NCI-H460 (cell line): ENCODE data around the gene CHST15. TPM values are rescaled to one million over a fixed set of nuclear protein-coding genes. Genes with fewer than 3 reads are reported as not detected.

ENCODE experiments used
- DNase-seq: peaks from one replicate; pipeline ENCODE4 v3.0.0-alpha.2; 2016; ENCODE audit warnings: low read depth; ENCODE audit errors: extremely low read depth
- total RNA-seq: library from RNA; depleted of rRNA; stranded (reverse); fragments of >200 nt; shearing (Covaris generic); gene quantifications from 2 replicates; pipeline ENCODE4 v1.2.3, GENCODE V29; 2014; rRNA removed

Gene CHST15
- total RNA-seq, 1 experiment from 2014 or later = 60.9 TPM

DNA sequence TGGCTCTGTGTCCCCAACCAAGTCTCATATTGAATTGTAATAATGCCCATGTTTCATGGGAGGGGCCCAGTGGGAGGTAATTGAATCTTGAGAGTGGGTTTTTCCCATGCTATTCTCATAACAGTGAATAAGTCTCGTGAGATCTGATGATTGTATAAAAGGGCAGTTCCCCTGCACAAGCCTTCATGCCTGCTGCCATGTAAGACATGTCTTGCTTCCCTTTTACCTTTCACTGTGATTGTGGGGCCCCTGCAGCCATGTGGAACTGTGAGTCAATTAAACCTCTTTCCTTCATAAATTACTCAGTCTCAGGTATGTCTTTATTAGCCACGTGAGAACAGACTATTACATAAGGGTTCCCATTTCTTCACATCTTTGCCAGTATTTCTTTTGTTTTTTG, 104.7 kb downstream of the CHST15 start:
- no peak for DNase-seq

DNA sequence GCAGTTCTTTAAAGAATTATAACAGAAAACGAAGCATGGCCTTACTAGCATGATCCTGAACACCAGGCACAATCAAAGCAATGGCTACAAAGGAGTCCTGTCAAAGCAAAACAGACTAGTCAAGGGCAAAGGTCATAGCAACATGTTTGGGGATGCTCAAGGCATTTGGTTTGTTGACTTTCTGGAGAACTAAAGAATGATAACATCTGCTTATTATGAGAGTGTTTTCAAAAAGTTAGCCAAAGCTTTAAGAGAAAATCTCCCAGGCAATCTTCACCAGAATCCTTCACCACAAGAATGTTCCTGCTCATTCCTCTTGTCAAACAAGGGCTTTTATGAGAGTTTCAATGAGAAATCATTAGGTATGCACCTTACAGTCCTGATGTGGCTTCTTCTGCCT, 106.7 kb downstream of the CHST15 start:
- DNase-seq = no peak

DNA sequence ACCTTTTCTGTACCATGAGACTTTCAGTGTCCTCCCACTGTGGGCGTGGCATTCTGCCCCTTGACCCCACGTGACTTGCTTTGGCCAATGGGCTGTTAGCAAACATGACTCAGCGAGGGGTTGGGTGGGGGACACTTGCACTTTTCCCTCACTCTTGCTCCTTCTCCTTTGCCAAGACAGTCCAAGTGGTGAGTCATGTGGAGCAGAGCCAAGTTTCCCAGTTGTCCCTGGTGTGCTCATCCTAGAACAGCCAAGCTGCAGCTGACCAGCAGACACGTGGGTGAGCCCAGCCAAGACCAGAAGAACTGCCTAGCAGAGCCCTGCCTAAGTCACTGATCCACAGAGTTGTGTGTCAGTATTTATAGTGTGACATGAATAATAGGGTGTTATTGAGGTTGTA, 119.0 kb downstream of the CHST15 start:
- peak; percentile 97 for DNase-seq

DNA sequence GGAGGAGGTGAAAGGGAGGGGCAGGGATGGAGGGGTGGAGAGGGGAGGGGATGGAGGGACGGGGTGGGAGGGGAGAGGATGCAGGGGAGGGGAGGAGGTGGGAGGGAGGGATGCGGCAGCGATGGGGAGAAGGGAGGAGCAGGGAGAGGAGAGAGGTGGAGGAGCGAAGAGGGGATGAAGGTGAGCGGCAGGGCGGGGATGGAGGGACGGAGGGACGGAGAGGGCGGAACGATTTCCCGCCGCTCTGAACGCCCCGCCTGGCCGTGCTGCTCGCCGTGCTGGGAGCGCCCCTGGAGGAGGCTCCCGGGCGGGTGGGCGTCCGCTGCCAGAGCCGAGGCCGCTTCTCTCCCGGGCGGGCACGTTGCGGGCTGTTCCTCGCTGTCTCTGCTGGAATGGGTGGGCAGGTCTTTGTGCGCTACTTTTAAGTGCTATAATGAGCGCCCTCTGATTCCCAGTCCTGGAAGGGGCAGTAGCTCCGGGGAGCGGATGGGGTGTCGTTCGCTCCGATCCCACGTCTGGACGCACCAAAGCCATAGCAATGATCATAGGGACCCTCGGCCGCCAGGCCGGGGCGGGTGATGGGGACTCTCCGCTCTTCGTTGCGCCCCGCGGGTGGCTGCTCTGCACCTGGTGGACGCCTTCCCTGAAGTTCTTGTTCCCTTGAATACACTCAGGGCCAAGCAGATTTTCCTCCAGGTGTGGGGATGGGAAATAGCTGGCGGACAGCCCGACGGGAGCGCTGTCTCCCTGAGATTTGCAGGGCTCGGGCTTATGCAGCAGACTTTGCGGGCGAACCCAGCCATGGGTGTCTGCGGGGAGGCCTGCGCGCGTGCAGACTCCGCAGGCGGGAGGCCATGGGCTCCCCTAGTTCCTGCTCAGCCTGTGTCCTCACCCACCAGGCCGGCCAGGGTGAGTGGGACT, 120.7 kb downstream of the CHST15 start:
- no peak for DNase-seq

DNA sequence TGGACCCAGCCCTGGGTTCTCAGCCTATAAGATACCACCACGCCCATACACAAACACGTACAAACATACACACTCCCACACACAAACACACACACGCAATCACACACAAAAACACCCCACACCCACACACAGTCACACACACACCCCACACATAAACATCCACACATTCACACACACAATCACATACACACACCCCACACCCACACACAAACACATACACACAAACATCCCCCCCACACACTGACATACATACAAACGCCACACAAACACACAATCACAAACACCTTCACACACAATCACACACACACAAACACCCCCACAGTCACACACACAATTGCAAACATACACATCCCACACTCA, 122.5 kb downstream of the CHST15 start:
- DNase-seq = no peak

DNA sequence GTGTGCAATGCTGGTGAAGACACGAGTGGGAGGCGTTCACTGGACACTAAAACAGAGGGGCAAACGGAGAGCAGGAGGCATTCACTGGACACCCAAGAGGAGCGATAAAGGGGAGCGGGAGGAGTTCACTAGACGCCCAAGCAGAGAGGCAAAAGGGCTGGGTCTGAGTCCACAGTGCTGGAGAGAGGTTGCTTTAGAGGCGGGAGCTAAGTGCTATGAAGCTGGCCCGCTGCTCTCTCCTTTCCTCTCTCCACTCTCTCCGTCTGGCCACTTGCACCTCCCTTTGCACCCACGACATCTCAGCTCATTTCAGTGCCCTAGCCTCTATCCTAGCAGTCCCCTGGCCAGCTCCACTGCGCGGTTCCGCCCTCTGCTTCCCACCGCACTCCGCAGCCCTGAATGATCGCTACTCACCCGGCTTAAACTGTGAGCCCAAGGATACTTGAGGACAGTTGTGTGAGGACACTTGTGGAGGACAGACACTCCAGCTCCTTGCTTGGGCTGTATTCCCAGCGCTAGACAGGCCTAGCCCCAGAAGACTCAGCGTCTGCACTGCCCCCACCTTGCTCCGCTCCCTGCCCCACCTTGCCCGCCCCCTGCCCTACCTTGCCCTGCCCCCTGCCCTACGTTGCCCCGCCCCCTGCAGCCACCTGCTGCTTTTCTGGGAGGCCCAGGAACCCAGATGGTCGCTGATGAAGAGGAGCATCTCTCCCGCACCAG, 123.0 kb downstream of the CHST15 start:
- DNase-seq = no peak

DNA sequence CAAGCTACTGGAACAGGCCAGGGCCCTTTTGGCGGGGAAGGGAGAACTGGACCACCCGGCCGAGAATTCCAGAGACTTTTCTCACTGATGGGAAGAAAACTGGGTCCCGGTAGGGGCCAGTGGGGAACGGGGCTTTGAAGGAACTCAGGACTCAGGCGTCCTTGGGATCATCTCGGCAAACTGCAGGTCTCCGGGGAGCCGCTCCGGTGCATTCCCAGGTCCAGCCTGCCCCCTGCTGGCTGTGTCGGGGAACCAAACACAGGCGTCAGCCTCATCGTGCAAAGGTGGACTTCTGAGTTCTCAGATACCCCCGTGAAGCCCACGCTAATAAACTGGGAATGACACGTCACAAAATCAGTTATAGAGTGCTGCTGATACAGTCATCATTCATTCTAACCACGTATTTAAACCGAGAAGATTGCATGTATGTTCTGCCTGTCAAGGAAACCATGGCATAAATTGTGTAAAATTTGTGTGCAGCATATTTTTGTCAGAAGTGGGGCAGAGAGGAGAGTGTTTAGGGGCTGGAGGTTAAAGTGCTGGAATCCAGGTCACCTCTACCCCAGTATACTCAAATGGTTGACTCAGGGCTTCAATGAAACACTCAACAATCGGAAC, 125.7 kb downstream of the CHST15 start:
- DNase-seq = peak; percentile 50

DNA sequence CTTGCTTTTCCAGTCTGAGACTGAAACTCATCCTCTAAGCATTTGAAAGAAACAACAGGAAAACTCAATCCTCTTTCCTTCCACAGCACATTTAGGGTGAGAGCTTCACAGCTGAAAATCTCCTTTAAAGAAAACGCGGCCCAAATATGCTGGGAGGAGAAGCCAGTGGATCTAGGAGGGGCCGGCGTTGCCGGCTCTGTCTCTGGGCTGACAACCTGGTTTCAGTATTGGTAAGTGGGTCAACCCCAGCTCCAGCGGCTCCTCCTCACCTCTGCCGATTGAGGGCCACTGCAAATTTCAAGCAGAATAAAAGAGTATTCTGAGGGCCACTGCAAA, 126.5 kb downstream of the CHST15 start:
- DNase-seq = no peak

DNA sequence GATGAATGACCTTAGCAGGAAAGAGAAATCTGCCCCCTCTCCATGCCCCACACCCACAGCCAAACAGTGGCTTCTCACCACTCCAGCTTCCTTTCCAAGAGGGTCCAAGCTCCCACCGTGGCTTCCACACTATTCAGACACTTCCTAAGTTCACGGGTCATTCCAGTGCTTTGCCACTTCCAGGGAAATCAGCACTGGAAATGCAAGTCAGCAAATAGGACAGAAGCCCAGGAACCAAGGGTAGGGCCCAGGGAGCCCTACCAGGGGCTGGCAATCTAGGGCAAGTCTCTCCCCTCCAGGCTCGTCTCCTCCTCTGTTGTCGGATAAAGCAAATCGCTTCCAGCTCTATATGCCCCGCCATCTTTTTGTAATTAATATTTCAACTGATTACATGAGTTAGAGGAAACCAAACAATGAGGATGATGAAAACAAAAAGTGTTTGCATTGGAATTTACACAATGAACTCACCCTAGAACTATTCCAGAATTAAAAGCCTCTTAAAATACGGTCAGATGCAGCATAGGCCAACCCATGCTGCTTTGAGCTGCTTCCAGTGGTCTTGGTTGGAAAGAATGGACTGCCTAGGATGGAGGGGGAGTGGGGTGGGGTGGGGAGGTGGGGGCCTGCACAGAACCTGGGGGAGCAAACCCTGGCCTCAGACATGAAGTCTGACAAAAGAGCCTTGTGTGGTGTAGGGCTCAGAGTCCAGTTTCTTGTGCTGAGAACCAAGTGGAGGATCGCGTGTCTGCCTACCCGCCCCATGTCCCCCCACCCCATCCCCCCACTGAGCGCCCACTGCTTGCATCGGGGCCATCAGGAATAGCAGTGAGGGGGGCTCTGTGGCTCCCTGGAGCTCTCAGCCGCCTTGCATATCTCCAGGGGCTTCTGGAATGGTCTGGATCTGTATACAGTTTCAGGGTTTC, 127.2 kb downstream of the CHST15 start:
- no peak for DNase-seq

DNA sequence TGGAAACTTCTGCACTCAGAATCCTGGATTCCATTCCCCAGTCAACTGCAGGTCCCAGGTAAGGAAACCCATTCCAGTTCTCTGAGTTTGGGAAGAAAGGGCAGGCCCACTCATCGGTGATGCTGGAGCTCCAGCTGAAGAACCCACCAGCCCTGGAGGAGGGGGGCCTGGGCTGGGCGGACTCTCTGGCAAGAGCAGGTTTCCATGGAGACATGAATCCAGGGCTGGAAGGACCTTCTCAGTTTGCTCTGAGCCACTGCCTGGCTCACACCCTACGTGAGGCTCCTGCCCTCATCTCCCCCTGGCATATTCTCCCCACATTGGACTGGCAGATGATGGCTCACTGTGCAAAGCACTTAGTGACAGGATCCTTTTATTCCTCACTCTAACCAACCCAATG, 128.4 kb downstream of the CHST15 start:
- no peak for DNase-seq

DNA sequence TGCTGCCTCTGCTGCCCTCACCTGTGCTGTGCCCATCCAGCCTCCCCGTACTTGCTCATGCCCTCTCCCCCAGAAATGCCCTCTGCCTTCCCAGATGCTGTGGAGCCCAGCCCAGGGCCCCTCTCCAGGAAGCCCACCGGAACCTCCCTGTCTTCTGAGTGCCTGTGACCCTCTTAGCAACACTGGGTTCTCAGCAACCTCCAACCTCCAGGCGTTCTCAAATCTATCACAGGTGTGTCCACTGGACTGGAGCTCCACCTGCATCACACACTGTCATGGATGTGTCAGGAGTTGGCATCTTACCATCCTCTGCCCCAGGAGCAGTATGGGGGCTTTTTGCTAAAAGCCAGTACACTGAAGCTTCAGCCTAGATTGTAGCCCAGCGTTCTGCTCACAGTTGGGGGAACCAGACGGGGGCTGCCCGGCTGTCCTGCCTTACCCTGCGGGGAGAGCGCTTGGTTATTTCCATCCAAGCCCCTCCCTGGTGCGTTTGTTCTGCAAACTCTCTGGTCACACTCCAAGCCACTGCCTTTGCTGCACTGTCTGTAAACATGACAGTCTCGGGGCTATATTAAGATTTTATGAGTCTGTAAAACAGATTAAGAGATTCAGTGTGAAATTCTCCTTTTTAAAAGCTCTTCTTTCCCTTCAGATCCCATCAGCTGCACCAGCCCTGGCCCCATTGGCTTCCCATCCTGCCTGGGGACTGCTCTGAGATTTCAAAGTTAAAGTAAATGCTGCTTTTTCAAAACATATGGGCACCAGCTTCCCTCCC, 130.5 kb downstream of the CHST15 start:
- DNase-seq = no peak

DNA sequence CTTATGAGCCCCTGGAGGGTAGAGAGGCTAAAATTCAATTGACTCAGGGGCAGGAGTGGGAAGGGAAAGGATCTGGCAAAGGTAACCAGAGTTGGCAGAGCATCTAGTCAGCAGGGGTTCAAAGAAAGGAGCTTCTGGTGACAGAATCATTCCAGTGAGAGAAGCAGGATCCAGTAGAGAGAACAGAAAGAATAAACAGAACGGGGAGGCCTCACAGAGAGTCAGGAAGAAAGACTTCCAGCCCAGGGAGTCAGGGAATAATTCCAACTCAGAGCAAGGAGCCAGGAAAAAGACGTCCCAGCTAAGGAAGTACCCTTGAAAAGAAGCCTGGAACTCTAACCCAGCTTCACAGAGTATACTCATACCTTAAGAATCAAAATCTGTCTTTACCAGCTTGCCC, 135.2 kb downstream of the CHST15 start:
- no peak for DNase-seq

Other genes with a start within 250 kb of the CHST15 start
- gene CPXM2, start 201.8 kb downstream of the CHST15 start, total RNA-seq = 0.02 TPM in 1 of 2 replicates, not detected in the other